NCI-H2171 treated with DMSO at 0.1 percent for 48 hours (cell line): ENCODE results near the gene TMPRSS13.
"Not testable (repeated sequence)": the region's sequence is repeated elsewhere in the genome, so short reads cannot be mapped to it uniquely, and the experiment has no call there.

Experiments used
- DNase-seq: peaks from one replicate; lab custom pipeline; 2025; lab: John Stamatoyannopoulos, UW

The TMPRSS13 gene

DNA sequence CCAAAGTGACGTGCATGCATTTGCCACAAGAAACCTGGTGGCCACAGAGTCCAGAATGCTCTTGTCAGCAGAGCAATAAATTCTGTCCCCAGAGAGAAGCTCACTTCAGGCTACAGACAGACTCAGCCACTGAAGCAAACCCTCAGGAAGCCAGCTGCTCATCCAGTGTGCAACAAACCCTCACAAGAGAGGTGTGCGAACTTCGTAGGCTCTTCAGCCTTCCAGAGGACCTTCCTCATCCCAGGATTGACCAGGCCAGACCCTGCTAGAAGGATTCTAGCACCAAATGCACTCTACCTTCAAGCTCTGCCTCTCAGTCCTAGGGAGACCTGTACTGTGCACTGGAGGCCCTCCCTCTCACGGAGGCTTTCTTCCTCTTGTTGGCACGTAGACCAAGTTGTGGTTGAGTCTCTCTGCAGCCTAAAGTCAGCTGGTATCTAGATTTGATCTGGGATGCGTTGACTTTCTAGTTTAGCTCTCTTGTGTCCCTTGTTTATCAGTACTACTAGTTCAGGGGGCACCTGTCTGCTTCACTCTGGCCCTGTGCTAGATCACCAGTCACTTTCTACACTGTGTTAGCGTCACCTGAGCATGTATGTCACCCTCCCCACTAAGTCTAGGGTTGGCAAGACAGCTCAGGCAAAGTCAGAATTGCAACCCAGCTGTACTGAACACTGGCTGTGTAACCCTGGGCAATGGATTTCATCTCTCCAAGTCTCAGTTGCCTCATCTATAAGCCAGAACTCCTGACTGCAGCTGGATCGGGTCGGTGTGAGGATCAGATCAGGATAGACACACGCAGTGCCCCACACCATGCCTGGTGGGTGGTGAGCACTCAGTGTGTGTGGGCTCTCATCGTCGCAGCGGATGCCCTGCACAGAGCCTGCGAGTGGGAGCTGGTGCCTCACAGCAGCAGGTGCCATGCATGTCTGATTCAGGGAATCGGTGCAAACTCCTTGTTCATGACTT, 22.1 kb upstream of the TMPRSS13 start:
- DNase-seq: peak; percentile 5

DNA sequence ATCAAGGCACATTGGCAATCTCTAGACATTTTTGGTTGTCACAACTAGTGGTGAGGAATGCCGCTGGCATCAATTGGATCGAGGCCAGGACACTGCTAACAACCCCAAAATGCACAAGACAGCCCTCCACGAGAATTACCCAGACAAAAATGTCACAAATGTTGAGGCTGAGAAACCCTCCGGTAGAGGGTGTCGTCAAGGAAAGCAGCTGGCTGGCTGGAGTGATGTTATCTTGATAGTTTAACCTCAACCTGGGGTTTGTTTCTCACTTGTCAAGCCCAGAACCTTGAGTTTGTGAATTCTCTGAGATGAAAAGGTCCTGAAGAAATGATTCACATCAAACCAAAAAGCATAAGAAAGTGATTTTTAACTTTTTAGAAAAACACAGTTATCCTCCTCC, 21.1 kb upstream of the TMPRSS13 start:
- DNase-seq: no peak

DNA sequence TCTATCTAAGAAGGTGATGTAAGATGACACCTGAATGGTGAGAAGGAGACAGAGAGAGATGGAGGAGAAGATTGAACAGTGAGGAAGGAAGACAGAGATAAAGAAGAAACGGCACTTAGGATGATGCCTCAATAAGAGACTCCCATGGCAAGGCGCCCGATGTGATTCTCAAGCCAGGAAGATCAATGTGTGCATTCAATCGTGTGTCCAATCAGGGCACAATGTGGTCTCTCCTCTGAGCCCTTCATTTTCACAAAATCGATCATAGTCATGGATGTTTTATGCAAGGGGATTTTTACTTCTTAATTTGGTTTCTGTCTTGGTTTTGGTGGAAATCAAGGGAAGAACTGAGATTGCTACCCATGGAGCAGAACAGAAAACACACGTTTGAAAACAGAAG, 19.9 kb upstream of the TMPRSS13 start:
- DNase-seq: no peak

DNA sequence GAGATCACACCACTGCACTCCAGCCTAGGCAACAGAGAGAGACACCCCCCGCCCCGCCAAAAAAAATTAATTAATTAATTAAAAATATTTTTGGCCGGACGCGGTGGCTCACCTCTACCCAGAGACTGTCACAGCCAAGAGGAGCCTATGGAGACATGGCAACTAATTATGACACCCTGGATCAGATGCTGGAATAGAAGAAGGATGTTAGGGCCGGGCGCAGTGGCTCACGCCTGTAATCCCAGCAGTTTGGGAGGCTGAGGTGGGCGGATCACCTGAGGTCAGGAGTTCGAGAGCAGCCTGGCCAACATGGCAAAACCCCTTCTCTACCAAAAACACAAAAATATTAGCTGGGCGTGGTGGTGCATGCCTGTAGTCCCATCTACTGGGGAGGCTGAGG, 19.3 kb upstream of the TMPRSS13 start:
- DNase-seq: not testable (repeated sequence)

DNA sequence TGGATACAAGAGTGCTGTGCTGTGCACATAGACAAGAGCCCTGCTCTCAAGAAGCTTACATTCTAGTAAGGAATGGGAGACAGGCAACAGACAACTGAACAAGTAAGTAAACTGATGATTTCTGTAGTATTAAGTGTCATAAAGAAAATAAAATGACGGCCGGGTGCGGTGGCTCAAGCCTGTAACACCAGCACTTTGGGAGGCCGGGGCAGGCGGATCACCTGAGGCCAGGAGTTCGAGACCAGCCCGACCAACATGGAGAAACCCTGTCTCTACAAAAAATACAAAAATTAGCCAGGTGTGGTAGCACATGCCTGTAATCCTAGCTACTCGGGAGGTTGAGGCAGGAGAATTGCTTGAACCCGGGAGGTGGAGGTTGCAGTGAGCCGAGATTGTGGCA, 18.5 kb upstream of the TMPRSS13 start:
- not testable (repeated sequence) for DNase-seq

DNA sequence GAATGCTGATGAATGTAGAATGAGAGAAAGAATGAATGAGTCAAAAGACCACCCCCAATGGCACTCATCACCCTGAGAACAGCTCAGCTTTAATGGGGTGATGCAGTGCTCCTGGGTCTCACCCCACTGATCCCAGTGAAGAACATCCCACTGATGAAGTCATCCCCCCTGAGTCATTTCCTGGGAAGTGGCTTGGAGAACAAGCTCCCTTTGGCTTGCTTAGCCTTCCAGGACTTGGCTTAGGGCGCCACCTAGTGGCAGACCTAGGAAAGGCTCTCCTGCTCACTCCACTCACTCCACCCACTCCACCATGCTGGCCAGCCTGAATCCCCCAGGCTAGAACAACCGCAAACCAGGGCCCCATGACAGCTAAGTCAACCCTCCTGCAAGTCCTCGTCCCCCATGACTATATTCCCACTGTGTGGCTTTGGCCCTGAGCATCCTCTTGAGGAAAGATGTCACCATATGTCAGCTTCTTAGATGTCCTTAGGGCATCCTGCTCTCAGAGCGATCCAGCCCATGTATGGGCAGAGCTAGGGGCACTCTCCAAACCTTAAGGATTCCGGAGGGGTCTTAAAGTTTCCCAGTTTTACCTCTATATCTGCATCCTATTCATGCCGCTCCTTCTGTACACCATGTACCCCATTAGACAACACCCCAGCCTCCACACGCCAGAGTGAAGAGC, 17.8 kb upstream of the TMPRSS13 start:
- DNase-seq: peak; percentile 52

DNA sequence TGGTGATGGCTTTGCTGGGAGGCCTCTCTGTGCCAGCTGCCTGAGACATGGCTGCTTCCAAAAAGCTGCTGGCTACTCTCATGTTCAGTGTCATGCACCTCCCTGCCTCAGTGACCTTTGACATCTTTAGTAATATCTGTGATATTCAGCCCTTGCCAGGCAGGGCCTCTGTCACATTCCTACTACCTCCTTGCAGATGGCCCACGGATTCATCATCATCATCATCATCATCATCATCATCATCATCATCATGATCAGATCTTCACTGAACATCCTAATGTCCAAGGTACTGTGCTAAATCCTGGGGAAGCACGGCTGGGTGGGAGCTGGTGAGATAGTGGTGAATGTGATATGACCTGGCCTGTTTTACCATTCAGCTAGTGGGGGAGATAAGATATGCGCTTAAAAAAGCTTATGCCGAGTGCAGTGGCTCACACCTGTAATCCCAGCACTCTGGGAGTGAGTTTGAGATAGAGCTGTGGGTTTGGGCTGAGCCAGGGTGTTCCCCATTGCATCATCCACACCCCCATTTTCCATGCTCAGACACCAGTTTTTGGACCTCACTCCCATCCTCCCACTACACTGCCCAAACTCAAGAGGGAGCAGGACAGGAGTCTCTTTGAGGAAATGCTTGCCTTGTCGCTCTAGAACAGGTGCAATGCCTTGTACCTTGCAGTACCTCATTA, 17.1 kb upstream of the TMPRSS13 start:
- DNase-seq: no peak

DNA sequence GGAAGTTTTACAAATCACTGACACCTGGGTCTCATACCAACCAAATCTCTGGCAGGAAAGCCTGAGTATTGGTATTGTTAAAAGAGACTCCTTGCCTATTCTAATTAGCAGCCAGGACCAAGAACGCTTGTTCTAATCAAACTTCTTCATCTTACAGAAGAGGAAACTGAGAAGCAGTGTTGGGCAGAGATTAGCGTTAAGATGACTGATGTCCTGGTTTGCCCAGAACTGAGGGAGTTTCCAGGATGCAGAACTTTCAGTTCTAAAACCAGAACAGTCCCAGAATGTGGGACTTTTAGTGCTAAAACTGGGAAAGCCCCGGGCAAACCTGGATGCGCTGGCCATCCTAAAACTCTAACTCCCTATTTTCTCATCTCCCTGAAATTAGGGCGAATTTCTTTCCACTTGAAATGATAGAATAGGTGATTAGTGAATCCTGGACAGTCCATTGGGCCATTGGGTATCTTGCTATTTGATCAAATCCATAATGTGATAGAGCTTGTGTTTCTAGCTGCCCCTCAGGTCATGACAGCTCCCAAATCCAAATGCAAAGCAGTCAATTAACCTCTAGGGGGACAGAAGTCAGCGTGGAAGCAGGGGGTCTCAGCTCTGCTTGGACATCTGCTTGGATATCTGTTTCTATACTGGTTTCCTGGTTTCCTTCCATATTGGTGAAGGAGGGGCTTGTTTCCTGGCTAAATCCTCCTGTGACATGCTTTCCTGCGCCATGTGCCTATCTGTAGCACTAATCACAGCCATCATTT, 16.0 kb upstream of the TMPRSS13 start:
- no peak for DNase-seq

DNA sequence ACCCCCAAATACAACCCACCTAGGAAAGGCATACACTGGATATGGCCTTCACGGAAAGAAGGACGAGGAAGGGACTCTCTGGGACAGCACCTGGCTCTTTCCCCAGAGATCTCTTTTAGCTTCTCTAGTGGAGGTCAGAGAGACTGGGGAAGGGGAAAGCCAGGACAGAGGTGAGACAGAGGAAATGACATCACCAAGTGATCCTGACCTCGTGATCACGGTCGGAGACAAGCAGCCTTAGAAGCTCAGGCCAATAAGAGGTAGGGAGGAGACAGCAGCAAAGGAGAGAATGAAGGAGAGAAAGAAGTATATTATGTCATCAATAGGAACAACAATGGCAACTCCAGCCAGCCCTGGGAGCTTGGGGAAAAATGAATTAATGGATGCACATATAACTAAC, 15.4 kb upstream of the TMPRSS13 start:
- DNase-seq: no peak

DNA sequence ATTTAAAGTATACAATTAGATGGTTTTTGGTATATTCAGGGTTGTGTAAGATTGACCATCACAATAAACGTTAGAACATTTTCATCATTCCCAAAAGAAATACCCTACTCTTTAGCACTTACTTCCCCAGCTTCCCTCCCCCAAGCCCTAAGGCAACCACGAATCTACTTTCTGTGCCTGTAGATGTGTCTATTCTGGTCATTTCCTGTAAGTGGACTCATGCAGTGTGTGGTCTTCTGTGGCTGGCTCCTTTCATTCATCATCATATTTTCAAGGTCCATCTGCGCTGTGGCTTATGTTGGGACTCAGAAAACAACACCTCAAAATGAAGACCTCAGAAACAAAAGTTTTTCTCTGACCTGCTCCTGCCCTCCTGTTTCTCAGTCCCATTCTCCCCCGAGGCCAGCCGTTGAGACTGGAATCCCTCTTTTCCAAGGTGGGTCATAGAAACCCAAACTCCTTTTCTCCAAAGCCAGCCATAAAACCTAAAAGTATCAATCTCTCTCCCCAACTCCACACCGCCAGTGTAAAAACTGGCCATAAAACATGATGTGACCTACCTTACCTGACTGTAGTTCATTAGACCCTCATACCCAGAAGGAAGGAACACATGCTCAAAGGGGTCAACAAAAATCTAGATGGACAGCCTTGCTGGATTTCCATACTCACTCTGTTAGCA, 12.9 kb upstream of the TMPRSS13 start:
- DNase-seq: no peak

DNA sequence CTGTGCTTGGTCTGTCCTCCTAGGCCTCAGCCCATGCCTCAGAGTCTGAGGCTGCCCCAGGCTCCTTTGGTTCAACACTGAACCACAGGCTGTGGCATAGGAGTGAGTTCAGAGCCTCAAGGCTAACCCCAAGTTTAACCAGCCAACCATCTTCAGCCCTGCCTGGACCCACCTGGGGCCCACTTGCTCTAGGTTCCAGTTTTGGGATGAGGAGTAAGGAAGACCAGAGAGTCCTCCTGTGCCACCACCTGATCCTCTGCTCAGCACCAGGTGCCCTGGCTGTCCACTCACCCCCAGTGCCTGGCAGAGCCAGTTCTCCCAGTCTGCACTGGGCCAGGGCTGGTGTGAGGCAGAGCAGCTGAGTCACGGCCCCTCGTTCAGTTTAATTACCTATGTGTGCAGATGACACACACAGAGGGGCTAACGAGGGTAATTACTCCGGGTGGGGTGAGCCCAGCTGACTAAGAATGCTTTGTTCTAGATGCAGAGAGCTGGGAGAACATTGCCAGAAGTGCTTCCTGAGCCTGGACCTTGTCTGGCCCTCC, 12.0 kb upstream of the TMPRSS13 start:
- no peak for DNase-seq

DNA sequence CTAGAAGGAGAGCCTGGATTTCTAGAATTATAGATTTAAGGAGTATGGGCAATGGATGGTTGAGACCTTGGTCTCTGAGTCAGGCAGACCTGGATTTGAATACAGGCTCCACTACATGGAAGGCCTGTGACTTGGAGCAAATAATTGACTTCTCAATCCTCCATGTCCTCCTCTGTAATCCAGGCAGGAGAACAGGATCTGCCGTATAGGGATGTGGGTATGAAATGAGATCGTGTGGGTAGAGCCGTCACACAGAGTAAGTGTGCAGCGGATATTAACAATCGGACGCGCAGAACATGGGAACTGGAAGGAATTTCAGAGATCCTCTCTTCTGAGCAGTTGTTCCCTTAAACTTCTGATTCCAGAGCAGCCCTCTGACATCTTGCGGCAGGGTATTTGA, 11.5 kb upstream of the TMPRSS13 start:
- DNase-seq: no peak

DNA sequence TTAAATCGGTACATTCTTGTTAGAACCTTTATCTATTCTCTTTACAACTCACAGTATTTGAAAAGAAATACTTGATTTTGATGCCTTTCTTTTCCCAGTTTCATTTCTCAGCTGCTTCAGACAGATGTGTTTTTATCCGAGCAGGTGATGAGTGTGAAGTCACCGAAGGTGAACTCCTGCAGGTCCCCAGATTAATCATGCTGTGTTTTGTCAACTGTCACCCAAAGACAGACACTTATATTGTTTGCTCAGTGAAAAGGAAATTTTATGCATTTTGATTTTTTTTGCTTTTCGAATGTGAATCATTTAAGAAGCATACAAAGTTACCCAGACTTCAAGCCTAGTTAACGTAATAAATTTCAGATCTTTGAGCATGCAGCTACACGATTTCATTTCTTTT, 7.8 kb upstream of the TMPRSS13 start:
- DNase-seq: peak; percentile 33

DNA sequence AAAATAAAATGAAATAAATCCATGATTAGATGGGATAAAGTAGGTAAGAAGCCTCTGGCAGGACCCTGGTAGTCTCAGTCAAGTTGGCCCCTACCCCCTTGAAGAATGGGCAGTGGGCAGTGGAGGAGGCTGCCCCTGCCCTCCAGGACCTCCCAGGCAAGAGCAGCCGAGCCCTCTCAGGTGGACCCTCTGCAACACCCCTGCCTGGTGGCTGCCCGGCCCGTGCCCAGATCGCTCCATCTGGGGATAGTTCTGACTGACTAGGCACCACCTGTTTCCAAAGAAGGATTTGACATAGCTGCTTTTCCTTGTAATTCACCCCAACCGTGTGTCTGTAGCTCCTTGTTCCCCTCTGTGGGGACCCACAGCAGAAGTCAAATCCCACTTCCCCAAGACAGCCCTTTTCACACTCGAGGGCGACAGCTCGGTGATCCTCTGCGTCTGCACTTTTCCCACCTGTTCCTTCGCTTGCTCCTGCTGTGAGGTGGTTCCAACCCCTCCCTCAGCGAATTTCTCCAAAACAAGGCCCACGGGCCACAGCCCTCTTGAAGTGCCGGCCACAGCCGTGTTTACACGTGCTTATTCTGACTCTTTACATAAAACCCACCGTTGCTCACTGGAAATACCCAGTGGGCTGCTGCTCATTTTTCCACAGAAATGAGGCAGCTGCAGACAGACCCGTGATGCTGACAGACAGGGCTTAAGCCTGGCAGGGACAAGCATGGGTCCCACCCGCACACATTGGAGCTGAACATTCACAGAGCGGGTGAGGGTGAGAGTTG, 5.5 kb upstream of the TMPRSS13 start:
- no peak for DNase-seq

DNA sequence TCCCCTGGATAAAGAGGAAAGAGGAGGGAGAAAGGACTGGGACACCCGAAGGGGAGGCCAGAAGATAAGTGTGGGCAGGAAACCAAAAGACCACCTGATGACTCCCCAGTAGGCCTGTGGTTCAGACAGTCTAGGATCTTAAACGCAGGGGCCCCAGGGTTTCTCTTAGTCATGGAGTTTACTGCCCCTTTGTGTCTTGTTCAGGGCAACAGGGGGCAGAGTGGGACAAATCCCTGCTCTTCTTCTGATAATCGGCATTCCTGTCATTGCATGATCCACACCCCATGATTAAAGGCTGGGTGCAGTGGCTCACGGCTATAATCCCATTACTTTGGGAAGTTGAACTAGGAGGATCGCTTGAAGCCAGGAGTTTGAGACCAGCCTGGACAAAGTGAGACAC, 4.7 kb upstream of the TMPRSS13 start:
- no peak for DNase-seq

DNA sequence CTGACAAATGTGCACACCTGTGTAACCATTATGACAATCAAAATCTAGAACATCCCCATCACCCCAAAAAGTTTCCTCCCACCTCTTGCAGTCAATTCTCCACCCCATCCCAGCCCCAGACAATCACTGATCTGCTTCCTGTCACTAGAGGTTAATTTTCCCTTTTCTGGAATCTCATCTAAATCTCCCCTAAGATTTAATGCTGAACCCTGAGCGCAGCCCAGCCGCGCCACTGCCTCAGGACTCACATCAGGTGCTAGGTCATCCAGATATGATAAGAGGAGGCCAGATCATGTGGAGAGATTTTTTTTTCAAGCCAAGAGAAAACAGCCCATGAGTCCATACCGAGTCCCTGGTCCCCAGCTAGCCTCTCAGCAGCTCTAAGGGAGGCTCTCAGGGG, 4.3 kb upstream of the TMPRSS13 start:
- DNase-seq: no peak

DNA sequence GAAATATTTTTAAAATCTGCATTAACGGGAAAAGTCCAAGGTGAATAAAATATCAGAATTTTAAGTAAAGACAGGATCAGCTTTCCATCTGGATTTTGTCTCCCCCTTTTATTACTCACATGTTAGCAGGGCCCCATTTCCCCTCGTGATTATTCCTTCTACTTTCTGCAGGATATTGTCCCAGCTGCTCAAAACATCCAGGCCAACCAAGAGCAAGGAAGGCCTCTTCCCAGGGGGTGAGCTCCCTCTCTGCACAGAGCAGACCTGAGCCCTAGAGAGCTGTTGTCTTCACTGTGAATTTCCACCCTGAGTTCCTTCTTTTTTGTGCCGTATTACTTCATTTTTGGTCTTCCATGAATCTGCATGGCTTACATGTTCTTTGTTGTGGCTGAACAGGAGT, 3.7 kb upstream of the TMPRSS13 start:
- no peak for DNase-seq

DNA sequence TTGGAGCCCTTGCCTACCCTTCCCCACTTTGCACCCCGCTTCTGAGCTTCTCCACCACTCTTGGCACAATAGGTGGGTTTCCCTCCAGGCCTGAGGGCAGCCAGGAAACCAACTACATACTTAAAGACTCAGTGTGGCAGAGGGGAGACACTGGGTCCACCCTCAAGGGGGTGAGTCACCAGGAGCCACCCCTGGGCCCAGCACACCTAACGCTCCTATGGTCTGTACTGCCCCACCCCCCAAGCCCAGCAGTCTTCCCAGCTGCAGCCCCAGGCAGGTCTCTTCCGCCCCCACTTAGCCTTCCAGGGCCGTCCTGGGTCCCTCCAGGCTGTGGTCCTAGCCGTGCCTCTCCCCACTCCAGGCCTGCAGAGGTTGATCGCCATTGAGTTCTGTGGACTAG, 3.2 kb upstream of the TMPRSS13 start:
- no peak for DNase-seq

DNA sequence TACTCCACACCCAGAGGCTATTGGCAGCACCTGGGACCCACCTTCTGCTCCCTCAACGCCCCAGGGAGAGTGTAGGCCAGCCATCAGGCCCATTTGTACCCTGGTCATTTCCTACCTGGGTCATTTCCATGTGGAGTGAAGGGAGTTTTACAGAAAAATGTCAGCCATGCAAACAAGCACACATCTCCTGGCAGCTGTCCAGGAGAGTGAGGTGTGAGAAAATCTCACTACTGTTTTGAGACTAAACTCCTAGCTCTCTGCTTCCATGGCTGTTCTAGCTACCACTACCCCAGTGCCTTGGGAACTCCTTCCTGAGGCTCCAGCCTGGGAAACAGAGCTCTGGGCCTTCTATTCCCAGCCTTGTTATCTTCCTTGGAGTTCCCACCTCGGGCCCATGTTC, 2.8 kb upstream of the TMPRSS13 start:
- no peak for DNase-seq

DNA sequence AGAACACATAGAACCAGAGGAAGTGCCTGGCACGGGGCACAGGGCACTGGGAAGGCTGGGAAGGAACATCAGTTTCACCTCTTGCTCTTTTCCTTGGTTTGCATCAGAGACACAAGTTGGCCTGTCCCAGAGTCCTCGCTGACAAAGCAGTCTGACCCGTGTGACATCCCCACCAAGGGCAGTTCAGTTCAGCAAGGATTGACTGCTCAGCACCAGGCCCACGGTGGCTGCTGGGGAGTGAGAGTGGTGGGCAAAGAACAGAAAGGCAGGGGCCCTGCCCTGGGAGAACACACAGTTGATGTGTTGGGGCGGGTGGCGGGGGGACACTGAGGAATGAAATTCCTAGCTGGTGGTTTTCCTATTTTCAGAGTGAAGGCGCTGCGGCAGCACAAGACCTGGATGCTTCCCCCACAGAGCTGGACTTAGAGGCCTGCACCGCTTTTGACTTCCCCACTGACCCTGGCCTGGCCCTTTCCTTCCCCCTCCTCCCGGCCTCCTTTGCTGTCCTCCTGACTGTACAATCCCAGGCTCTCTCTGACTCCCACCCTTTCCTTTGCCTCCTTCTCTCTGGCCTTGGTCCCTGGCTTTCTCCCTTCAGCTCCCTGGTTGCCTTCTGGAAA, 2.2 kb upstream of the TMPRSS13 start:
- no peak for DNase-seq
